T-helper 17 cell (primary cell): ENCODE measurements around the gene PPP2R2D. TPM values are rescaled to one million over a fixed set of nuclear protein-coding genes. Genes with fewer than 3 reads are reported as not detected.
A peak's percentile ranks its signal among the peaks of the same experiment; 100 is the strongest.

Experiments
- ATAC-seq: fragments of 150-1000 bp; cut with Tn5 transposase; 2 replicates; pipeline ENCODE4 v1.10.0; 2021; ENCODE audit warnings: mild to moderate bottlenecking, moderate library complexity
- DNase-seq, 3 donors: peaks; one replicate each; pipeline versions ENCODE4 v3.0.0 to v3.0.0-alpha.2; 2020 to 2021
- H3K9me3 ChIP-seq: one replicate; pipeline ENCODE4 v1.7.0; 2013; ENCODE audit warnings: low read length, mild to moderate bottlenecking; ENCODE audit not compliant: control insufficient read depth, poor library complexity, severe bottlenecking
- H3K27ac Mint-ChIP-seq: one replicate; pipeline ENCODE4 v1.8.0; 2022; ENCODE audit warnings: mild to moderate bottlenecking, moderate library complexity, mixed read lengths
- H3K27me3 Mint-ChIP-seq: one replicate; pipeline ENCODE4 v1.8.0; 2022; ENCODE audit warnings: mixed read lengths
- H3K36me3 Mint-ChIP-seq: one replicate; pipeline ENCODE4 v1.8.0; 2022; ENCODE audit warnings: low read depth, mixed read lengths
- H3K4me1 Mint-ChIP-seq: one replicate; pipeline ENCODE4 v1.8.0; 2022; ENCODE audit warnings: mild to moderate bottlenecking, mixed read lengths
- H3K4me3 Mint-ChIP-seq: one replicate; pipeline ENCODE4 v1.8.0; 2022; ENCODE audit warnings: mild to moderate bottlenecking, moderate library complexity, mixed read lengths
- total RNA-seq, 4 donors: library from RNA in 2 of 4; stranded (reverse) in 2 of 4; gene quantifications; one replicate each; pipeline ENCODE4 v1.2.3 and lab custom pipeline; 2022 to 2026

PPP2R2D gene
- total RNA-seq = 10 to 100 TPM; 34.5 to 36.6 TPM
- total RNA-seq (lab: John Stamatoyannopoulos, UW) = 58.2 to 107 reads per million in 2 donors

- peaks cover 15% of the 10 kb centered on the region for H3K27me3 Mint-ChIP-seq
- peaks cover 37% of the 10 kb centered on the region for H3K4me1 Mint-ChIP-seq
- no peaks in the 10 kb centered on the region for H3K9me3 ChIP-seq
- H3K4me3 Mint-ChIP-seq = peak within 1 kb of the TSS; percentile 92
- peak; percentile 89 for ATAC-seq
- peak; percentile 94 to 95 (median 95) for DNase-seq
- H3K36me3 Mint-ChIP-seq = no peaks in the 10 kb centered on the region
- peak within 1 kb of the TSS; percentile 94 for H3K27ac Mint-ChIP-seq
These were observed at the start of gene PPP2R2D for GRCh38 chr10:131900350-131901152. Gene PPP2R2D, plus strand, starts transcription at chr10:131901008. Its CDS starts 141 bp downstream, at chr10:131901149.

- no peak overlapping the region for H3K27ac Mint-ChIP-seq
- DNase-seq (no peak), ATAC-seq (no peak)
- peaks cover 4% of the 10 kb centered on the region for H3K9me3 ChIP-seq
- H3K4me1 Mint-ChIP-seq = no peaks in the 10 kb centered on the region
- H3K27me3 Mint-ChIP-seq = peaks cover 22% of the 10 kb centered on the region
- no peak overlapping the region for H3K4me3 Mint-ChIP-seq
- H3K36me3 Mint-ChIP-seq = no peaks in the 10 kb centered on the region
These were observed 49.5 kb upstream of the PPP2R2D start for GRCh38 chr10:131851346-131851745.

- Mint-ChIP-seq H3K36me3 (no peaks in the 10 kb centered on the region), H3K4me1 (no peaks in the 10 kb centered on the region), H3K4me3 (no peak overlapping the region), H3K27me3 (peaks cover 21% of the 10 kb centered on the region), H3K27ac (no peak overlapping the region)
- peaks cover 4% of the 10 kb centered on the region for H3K9me3 ChIP-seq
- ATAC-seq (no peak), DNase-seq (no peak)
These were observed 48.5 kb upstream of the PPP2R2D start for GRCh38 chr10:131852176-131852822.

GRCh38 chr10:131852823-131853609, 47.8 kb upstream of the PPP2R2D start:
- peaks cover 4% of the 10 kb centered on the region for H3K9me3 ChIP-seq
- ATAC-seq (no peak), DNase-seq (no peak)
- H3K4me3 Mint-ChIP-seq = no peak overlapping the region
- peaks cover 21% of the 10 kb centered on the region for H3K27me3 Mint-ChIP-seq
- H3K27ac Mint-ChIP-seq = no peak overlapping the region
- no peaks in the 10 kb centered on the region for H3K4me1 Mint-ChIP-seq
- no peaks in the 10 kb centered on the region for H3K36me3 Mint-ChIP-seq

- DNase-seq = no peak
- peaks cover 4% of the 10 kb centered on the region for H3K9me3 ChIP-seq
- Mint-ChIP-seq H3K27me3 (peaks cover 21% of the 10 kb centered on the region), H3K36me3 (no peaks in the 10 kb centered on the region), H3K4me1 (no peaks in the 10 kb centered on the region), H3K27ac (no peak overlapping the region), H3K4me3 (no peak overlapping the region)
- no peak for ATAC-seq
These were observed 47.2 kb upstream of the PPP2R2D start for GRCh38 chr10:131853610-131853964.

- DNase-seq = no peak
- ATAC-seq = no peak
- H3K27me3 Mint-ChIP-seq = peaks cover 21% of the 10 kb centered on the region
- H3K36me3 Mint-ChIP-seq = no peaks in the 10 kb centered on the region
- H3K4me1 Mint-ChIP-seq = no peaks in the 10 kb centered on the region
- H3K27ac Mint-ChIP-seq = no peak overlapping the region
- H3K4me3 Mint-ChIP-seq = no peak overlapping the region
- H3K9me3 ChIP-seq = peaks cover 4% of the 10 kb centered on the region
These were observed 46.1 kb upstream of the PPP2R2D start for GRCh38 chr10:131854579-131855335.

GRCh38 chr10:131855461-131856401, 45.1 kb upstream of the PPP2R2D start:
- Mint-ChIP-seq H3K4me3 (no peak overlapping the region), H3K36me3 (no peaks in the 10 kb centered on the region), H3K27ac (no peak overlapping the region), H3K4me1 (no peaks in the 10 kb centered on the region), H3K27me3 (peaks cover 28% of the 10 kb centered on the region)
- ATAC-seq (no peak), DNase-seq (no peak)
- peaks cover 4% of the 10 kb centered on the region for H3K9me3 ChIP-seq

- no peak for DNase-seq
- Mint-ChIP-seq H3K27me3 (peaks cover 32% of the 10 kb centered on the region), H3K4me1 (no peaks in the 10 kb centered on the region), H3K27ac (no peak overlapping the region), H3K36me3 (no peaks in the 10 kb centered on the region), H3K4me3 (no peak overlapping the region)
- no peaks in the 10 kb centered on the region for H3K9me3 ChIP-seq
- ATAC-seq = no peak
These were observed 44.2 kb upstream of the PPP2R2D start for GRCh38 chr10:131856441-131857094.

GRCh38 chr10:131857156-131858117, 43.4 kb upstream of the PPP2R2D start:
- no peak for DNase-seq
- no peak for ATAC-seq

GRCh38 chr10:131858118-131858515, 42.7 kb upstream of the PPP2R2D start:
- H3K27me3 Mint-ChIP-seq = peaks cover 39% of the 10 kb centered on the region
- peaks cover 4% of the 10 kb centered on the region for H3K4me1 Mint-ChIP-seq
- no peak overlapping the region for H3K4me3 Mint-ChIP-seq
- H3K27ac Mint-ChIP-seq = no peak overlapping the region
- H3K9me3 ChIP-seq = no peaks in the 10 kb centered on the region
- no peak for ATAC-seq
- H3K36me3 Mint-ChIP-seq = no peaks in the 10 kb centered on the region
- no peak for DNase-seq

More at GRCh38 chr10:131857156-131858117, 43.4 kb upstream of the PPP2R2D start:
- H3K9me3 ChIP-seq = no peaks in the 10 kb centered on the region
- H3K4me3 Mint-ChIP-seq = no peak overlapping the region
- H3K36me3 Mint-ChIP-seq = no peaks in the 10 kb centered on the region
- peaks cover 33% of the 10 kb centered on the region for H3K27me3 Mint-ChIP-seq
- no peak overlapping the region for H3K27ac Mint-ChIP-seq
- peaks cover under 1% of the 10 kb centered on the region for H3K4me1 Mint-ChIP-seq
